Mesendoderm (in vitro differentiated cells): Measurements from ENCODE around the gene ST3GAL2. TPM values are rescaled to one million over a fixed set of nuclear protein-coding genes. Genes with fewer than 3 reads are reported as not detected.

ENCODE experiments used
- DNase-seq: peaks from one replicate; pipeline ENCODE4 v3.0.0; 2013
- H2AK5ac ChIP-seq: 2 replicates; pipeline ENCODE4 v1.6.1; 2013; ENCODE audit warnings: low read length, inconsistent platforms
- H2BK120ac ChIP-seq: 2 replicates; pipeline ENCODE4 v1.6.1; 2013; ENCODE audit warnings: low read depth, mild to moderate bottlenecking, low read length, moderate library complexity, mixed read lengths
- H2BK15ac ChIP-seq: replicated peaks from 2 replicates; pipeline ENCODE4 v1.6.1; 2013; ENCODE audit warnings: low read depth, mild to moderate bottlenecking, moderate library complexity
- H2BK5ac ChIP-seq: 2 replicates; pipeline ENCODE4 v1.6.1; 2013; ENCODE audit warnings: low read length, inconsistent platforms
- H3K18ac ChIP-seq: 2 replicates; pipeline ENCODE4 v1.6.1; 2013; ENCODE audit warnings: mild to moderate bottlenecking, low read length, mixed read lengths
- H3K23ac ChIP-seq: one replicate; pipeline ENCODE4 v1.6.1; 2013; ENCODE audit warnings: low read length
- H3K27ac ChIP-seq: 2 replicates; pipeline ENCODE4 v1.5.1; 2013; ENCODE audit warnings: low read depth, mild to moderate bottlenecking, inconsistent platforms, low read length, moderate library complexity
- H3K27me3 ChIP-seq: 2 replicates; pipeline ENCODE4 v1.6.1; 2013; ENCODE audit warnings: low read length, control low read depth, mild to moderate bottlenecking, inconsistent platforms; ENCODE audit not compliant: insufficient read depth, poor library complexity
- H3K36me3 ChIP-seq: 2 replicates; pipeline ENCODE4 v1.6.1; 2013; ENCODE audit warnings: low read length, inconsistent platforms; ENCODE audit not compliant: control insufficient read depth, insufficient read depth
- H3K4ac ChIP-seq: one replicate; pipeline ENCODE4 v1.6.1; 2013; ENCODE audit warnings: low read depth, mild to moderate bottlenecking, low read length, moderate library complexity
- H3K4me1 ChIP-seq: 2 replicates; pipeline ENCODE4 v1.6.1; 2013; ENCODE audit warnings: low read depth, low read length, inconsistent platforms; ENCODE audit not compliant: control insufficient read depth
- H3K4me2 ChIP-seq: 2 replicates; pipeline ENCODE4 v1.6.1; 2013; ENCODE audit warnings: low read length
- H3K4me3 ChIP-seq: 2 replicates; pipeline ENCODE4 v1.5.1; 2013; ENCODE audit warnings: mild to moderate bottlenecking, low read length
- H3K56ac ChIP-seq: one replicate; pipeline ENCODE4 v1.6.1; 2013; ENCODE audit warnings: low read length
- H3K79me1 ChIP-seq: 2 replicates; pipeline ENCODE4 v1.6.1; 2013; ENCODE audit warnings: low read length, inconsistent platforms
- H3K79me2 ChIP-seq: 2 replicates; pipeline ENCODE4 v1.6.1; 2013; ENCODE audit warnings: mild to moderate bottlenecking, low read length; ENCODE audit not compliant: control insufficient read depth, insufficient read depth
- H3K9ac ChIP-seq: 2 replicates; pipeline ENCODE4 v1.6.1; 2013; ENCODE audit warnings: low read length, inconsistent platforms
- H4K5ac ChIP-seq: one replicate; pipeline ENCODE4 v1.6.1; 2013; ENCODE audit warnings: low read length
- H4K8ac ChIP-seq: one replicate; pipeline ENCODE4 v1.6.1; 2013; ENCODE audit warnings: low read depth, mild to moderate bottlenecking, control low read depth, low read length, moderate library complexity
- WGBS: extraction: QIAGEN DNeasy Blood & Tissue Kit; methylation state at CpG from one replicate; pipeline ENCODE4 v1.1.7; 2013; ENCODE audit warnings: low lambda C conversion rate, missing lambda C conversion rate; ENCODE audit not compliant: insufficient coverage; ENCODE audit errors: extremely low coverage; 5-methylcytosine and 5-hydroxymethylcytosine counted together
- small RNA-seq: library from polyadenylated mRNA; stranded (forward); fragments of <200 nt; extraction: miRNeasy Mini kit (QIAGEN cat#:217004); gene quantifications from one replicate; pipeline ENCODE3, GENCODE V24; 2013; ENCODE audit not compliant: insufficient read depth

Gene ST3GAL2

DNA sequence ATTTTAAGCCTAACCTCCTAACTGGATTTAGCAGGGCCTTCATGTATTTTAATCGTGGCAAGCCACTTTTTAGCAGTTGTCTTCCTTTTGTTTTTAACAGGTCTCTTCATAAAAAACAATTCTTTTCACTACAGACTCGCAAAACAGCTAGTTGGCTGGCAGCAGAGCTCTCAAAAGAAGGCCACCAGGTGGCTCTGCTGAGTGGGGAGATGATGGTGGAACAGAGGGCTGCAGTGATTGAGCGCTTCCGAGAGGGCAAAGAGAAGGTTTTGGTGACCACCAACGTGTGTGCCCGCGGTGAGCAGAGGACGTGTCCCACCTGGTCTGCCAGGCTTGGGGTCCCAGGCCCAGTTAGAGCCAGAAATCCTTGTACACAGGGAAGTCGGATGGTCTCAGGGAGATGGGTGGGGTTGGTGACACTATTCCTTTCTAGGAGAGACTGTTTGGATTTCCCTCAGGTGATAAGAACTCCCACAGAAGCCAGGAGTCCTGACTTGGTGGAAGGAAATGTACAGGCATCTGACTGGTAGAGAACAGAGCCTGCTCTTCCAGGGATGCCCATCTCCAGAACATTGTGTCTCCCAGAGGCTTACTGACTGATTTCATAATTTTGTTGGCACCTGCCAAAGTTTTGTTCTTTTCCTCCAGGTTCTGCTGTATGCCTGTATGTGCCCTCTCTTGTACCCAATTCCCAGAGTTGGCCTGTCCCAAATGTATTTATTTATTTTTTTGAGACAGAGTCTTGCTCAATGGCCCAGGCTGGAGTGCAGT, 107.1 kb downstream of the ST3GAL2 start:
- Histone ChIP-seq H3K18ac (no peak overlapping the region), H3K4me3 (no peak overlapping the region)
- peak; percentile 19 for DNase-seq

DNA sequence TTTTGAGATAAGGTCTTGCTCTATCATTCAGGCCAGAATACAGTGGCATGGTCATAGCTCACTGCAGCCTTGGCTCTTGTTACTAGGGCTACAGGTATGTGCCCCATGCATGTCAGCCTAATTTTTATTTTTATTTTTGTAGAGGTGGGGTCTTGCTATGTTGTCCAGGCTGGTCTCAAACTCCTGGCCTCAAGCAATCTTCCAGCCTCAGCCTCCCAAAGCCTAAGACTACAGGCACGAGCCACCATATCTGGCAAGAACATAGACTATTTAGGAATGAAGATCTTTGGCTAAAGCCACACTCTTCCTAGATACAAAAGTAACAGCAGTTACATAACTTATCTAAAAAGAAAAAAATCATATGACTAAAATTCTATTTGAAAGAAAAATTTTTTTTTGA, 107.8 kb downstream of the ST3GAL2 start:
- WGBS = no CpG with 5 or more reads among the region's 1 CpG
- H3K79me2 ChIP-seq = no peaks in the 10 kb centered on the region
- H4K8ac ChIP-seq = no peak overlapping the region
- no peak overlapping the region for H3K9ac ChIP-seq
- H2BK5ac ChIP-seq = no peak overlapping the region
- no peak overlapping the region for H3K4me3 ChIP-seq
- H3K27ac ChIP-seq = no peak overlapping the region
- no peak overlapping the region for H3K56ac ChIP-seq
- H3K4me2 ChIP-seq = no peak overlapping the region
- DNase-seq = no peak
- H3K36me3 ChIP-seq = peaks cover 7% of the 10 kb centered on the region
- no peak overlapping the region for H2BK120ac ChIP-seq
- H3K18ac ChIP-seq = no peak overlapping the region
- H2AK5ac ChIP-seq = no peak overlapping the region
- H2BK15ac ChIP-seq = no peak overlapping the region
- no peaks in the 10 kb centered on the region for H3K4me1 ChIP-seq
- H3K4ac ChIP-seq = no peak overlapping the region
- no peaks in the 10 kb centered on the region for H3K27me3 ChIP-seq
- H4K5ac ChIP-seq = no peak overlapping the region
- H3K23ac ChIP-seq = no peak overlapping the region
- no peaks in the 10 kb centered on the region for H3K79me1 ChIP-seq

More for the DNA sequence above, 107.1 kb downstream of the ST3GAL2 start:
- Histone ChIP-seq H2BK5ac (no peak overlapping the region), H3K4me1 (no peaks in the 10 kb centered on the region), H3K4ac (no peak overlapping the region), H2BK15ac (no peak overlapping the region), H3K27ac (no peak overlapping the region), H3K27me3 (no peaks in the 10 kb centered on the region), H3K79me1 (no peaks in the 10 kb centered on the region), H3K23ac (no peak overlapping the region), H4K5ac (no peak overlapping the region), H2AK5ac (no peak overlapping the region), H3K56ac (no peak overlapping the region), H3K79me2 (no peaks in the 10 kb centered on the region), H3K9ac (no peak overlapping the region), H4K8ac (no peak overlapping the region), H3K4me2 (no peak overlapping the region), H3K36me3 (peaks cover 7% of the 10 kb centered on the region), H2BK120ac (no peak overlapping the region)
- WGBS = no CpG with 5 or more reads among the region's 9 CpGs

Small RNA genes lying within 50 kb of the gene (small RNA-seq; reads per million reads assigned to genes)
- gene RNU6-23P = 7.2 reads per million, percentile 80 among the genes with 10 or more reads in this experiment
- not detected for gene RPS27P26
